Measurements from ENCODE around the gene ALDOA. TPM values are rescaled to one million over a fixed set of nuclear protein-coding genes. Genes with fewer than 3 reads are reported as not detected.

The ALDOA gene
- total RNA-seq, 4 donors from 2014 or later, result 526 to 986 (median 599) TPM

GRCh38 chr16:30025156-30025555, 40.4 kb upstream of the ALDOA start:
- TF ChIP-seq CTCF (IDR thresholded peaks at IDR 0.05; ENCODE audit: low read depth), result no peak

- TF ChIP-seq CTCF (IDR thresholded peaks at IDR 0.05; ENCODE audit: low read depth), result no peak
Observed at GRCh38 chr16:30025574-30025973, 40.0 kb upstream of the ALDOA start.

GRCh38 chr16:30026449-30026848, 39.1 kb upstream of the ALDOA start:
- TF ChIP-seq CTCF (IDR thresholded peaks at IDR 0.05; ENCODE audit: low read depth), result no peak

GRCh38 chr16:30027588-30028437, 37.7 kb upstream of the ALDOA start:
- TF ChIP-seq CTCF (IDR thresholded peaks at IDR 0.05; ENCODE audit: low read depth), result no peak

GRCh38 chr16:30028438-30029076, 37.0 kb upstream of the ALDOA start:
- TF ChIP-seq CTCF (IDR thresholded peaks at IDR 0.05; ENCODE audit: low read depth), result no peak

GRCh38 chr16:30030011-30030685, 35.4 kb upstream of the ALDOA start:
- no peak for TF ChIP-seq CTCF (IDR thresholded peaks at IDR 0.05; ENCODE audit: low read depth)

GRCh38 chr16:30030841-30031413, 34.6 kb upstream of the ALDOA start, which contains the start of gene TLCD3B:
Gene TLCD3B, minus strand, starts transcription at chr16:30031271. Its CDS starts 744 bp downstream, at chr16:30030527.
- no peak for TF ChIP-seq CTCF (IDR thresholded peaks at IDR 0.05; ENCODE audit: low read depth)
